Bone marrow (tissue), 2 donors: ENCODE data around the gene LY6G5B.
"Not testable (repeated sequence)": the region's sequence is repeated elsewhere in the genome, so short reads cannot be mapped to it uniquely, and the experiment has no call there.

Experiments
- DNase-seq, 2 donors: peaks; one replicate each; lab custom pipeline; 2025; lab: John Stamatoyannopoulos, UW

The LY6G5B gene

DNA sequence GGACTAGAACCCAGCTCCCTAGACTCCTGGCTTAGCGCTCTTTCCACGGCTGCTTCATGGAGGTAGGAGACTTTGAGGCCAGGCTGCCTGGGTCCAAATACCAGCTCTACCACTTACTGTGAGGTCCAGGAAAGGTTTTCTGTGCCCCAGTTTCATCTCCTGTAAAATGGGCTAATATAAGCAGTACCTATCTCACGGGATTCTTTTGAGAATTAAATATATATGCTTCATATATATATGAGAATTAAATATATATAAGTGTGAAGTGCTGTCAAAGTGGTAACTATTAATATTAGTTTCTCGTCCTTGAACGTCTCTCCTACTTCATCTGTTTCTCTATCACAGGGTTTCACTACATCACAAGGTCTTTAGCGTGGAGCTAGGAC is 21.3 kb downstream of the LY6G5B start:
- DNase-seq: no peak

DNA sequence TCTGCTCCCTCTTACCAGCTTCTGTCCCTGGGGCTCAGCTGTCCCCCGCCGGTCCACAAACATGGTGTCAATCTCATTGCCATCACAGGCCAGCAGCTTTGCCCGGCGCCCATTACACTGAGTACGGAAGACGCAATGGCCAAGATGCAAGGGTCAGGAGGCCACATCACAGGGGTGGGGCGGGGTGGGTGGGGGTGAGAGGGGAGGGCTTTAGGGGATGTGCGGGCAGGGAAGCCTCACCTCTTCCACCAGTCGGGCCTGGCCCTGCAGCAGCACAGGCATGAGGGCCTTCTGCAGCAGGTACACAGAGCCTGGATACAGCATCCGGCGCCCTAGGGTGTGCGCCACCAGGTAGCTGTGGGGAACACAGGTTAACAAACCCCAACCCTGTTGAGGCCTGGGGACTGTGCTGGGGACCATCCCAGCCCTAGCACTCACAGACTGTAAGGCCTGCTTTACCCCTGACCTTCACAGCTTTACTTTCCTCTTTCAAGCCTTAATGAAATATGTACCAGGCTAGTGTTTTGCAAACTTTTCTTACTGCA is 21.9 kb downstream of the LY6G5B start:
- no peak for DNase-seq

DNA sequence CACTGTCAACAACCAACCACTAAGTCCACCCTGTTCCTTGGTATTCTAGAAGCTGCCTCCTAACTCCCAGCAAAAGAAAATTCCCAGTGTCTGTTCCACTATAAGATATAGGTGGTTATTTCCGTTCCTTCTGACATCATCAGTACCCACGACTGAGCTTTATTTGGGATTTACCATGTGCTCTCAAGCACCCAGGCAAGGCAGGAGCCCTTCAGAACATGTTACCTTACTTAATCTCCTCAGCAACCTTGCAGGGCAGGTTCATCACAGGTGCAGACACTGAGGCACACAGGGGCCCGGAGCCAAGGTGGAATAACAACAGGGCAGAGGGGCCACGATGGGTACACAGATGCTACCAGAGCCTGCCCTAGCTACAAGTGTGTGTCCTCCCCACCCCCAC is 22.6 kb downstream of the LY6G5B start:
- DNase-seq: no peak

DNA sequence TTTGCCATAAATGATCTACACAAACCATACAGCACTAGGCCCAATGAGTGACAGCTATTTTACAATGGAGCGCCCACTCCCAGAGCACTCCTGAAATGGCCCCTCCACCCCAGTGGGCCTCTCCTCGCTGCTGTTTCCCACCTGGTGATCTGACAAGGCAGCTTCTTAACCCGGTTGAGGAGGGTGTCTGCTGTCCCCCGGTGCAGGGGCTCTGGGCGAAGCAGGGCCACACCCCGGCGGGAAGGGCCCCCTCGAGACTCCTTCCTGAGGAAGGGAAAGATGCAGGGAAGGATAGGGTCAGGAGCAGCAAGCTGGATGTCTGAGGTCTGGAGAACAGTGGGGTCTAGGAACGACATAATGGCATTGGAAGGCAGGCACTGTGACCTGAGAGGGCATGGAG is 23.1 kb downstream of the LY6G5B start:
- DNase-seq: no peak

DNA sequence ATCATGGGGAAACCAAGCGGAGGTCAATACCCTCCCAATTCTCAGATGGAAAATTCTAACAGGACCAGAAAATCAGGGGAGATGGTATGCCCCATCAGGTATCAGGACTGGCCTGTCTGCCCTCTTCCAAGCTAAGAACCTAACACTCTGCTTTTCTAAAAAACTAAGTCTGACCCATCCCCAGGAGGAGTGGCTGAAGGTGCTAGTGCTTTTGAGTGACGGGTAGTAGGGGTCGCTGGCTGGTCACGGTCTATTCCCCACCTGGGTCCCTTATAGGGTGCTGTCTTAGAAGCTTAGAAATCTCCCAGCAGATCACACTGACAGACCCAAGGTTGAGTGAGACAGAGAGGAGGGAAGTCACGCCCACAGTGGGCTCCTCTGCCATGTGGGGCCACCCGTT is 23.8 kb downstream of the LY6G5B start:
- no peak for DNase-seq

DNA sequence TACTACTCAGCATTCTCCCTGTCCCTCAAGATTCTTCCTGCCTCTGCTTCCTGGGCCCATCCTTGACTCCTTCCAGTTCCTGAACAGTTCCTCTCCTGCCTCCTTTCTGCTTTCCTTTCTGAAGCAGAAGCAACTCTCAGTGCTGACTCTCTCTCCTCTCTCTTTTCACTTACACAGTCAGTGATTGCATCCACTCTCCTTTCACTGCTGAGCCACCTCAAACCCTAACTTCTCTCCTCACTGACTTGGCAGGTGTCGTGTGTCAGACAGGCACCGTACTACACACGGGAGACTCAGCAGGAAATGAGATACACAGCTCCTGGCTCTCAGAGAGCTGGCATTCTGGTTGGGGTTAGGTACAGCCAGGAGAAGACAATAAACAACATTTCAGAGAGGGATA is 27.8 kb downstream of the LY6G5B start:
- DNase-seq: no peak

DNA sequence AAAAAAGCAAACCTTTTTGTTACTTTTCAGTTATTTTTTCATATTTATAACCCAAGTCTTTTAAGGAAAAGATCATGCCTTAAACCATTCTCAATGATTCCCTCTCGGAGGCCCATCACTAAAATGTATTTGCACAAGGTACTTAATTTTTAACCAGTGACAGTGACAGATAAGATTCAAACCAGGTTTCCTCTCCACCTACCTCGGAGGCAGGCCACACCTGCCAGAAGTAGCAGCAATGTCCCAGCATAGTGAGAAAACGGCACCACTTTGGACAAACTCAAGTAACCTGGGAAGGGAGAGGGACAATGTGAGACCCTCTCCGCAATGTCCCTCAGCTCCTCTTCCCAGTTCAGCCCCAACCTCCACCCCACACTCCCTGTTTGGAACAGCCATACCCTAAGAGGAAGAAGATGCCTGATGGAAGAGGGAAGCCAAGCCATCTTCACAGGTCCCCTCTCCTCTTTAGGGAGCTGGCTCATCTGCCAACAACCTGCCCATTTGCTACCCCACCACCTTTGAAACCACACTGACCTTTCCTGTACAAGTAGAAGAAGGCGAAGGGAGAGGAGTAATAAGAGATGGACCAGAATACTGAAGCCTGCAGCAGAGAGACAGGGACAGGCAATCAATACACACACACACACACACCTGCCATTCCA is 31.1 kb downstream of the LY6G5B start:
- no peak for DNase-seq

DNA sequence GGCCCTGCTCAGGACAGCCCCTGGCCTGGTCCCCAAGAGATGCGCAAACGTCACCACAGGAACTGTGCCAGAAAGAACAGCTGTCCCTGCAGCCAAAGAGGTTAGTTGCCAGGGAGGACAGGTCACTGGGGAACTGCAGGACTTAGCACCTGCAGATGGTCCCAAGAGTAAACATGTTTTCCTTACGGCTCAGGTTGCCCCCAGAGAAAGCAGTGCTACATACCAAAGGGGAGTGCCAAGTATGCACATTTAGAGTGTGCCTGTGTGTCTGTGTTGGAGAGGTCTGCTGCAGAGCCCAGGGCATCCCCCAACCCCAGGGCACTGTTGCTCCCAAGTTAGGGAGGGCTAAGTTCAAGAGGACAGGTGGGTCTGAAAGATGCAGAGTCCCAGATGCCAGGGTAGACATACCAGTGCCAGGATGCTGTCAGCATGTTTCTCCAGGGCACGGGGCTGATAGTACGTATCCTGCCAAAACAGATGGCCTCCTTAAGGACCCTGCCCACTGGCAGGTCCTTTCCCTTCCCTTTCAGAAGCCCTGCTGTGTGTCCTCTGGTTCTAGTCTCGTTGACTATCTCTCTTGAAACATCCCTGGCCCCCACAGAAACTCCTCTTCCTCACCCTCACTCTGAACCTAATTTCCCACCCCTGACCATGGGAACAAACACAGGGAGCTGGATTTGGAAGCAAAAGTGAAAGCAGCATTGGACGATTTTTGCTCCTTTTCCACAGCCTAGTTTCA is 32.1 kb downstream of the LY6G5B start:
- DNase-seq: no peak

DNA sequence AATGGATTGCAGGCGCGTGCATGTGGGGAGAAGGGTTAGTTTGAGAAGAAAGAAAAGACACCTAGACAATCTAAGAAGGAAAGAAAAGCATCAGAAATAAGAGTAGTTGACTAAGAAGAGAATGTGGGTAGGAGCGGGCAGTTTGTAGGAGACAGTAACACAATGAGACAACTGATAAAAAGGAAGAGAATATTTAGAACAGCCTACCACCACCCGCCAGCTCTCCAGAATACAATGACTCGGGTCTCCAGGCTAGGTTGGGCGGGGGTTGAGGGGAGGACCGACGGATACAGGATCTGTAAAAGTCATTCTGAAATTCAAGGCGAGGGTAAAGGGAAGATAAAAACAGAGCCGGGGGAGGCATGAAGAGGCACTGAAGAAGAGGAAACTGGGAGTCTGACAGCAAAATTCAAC is 32.6 kb downstream of the LY6G5B start:
- DNase-seq: no peak

DNA sequence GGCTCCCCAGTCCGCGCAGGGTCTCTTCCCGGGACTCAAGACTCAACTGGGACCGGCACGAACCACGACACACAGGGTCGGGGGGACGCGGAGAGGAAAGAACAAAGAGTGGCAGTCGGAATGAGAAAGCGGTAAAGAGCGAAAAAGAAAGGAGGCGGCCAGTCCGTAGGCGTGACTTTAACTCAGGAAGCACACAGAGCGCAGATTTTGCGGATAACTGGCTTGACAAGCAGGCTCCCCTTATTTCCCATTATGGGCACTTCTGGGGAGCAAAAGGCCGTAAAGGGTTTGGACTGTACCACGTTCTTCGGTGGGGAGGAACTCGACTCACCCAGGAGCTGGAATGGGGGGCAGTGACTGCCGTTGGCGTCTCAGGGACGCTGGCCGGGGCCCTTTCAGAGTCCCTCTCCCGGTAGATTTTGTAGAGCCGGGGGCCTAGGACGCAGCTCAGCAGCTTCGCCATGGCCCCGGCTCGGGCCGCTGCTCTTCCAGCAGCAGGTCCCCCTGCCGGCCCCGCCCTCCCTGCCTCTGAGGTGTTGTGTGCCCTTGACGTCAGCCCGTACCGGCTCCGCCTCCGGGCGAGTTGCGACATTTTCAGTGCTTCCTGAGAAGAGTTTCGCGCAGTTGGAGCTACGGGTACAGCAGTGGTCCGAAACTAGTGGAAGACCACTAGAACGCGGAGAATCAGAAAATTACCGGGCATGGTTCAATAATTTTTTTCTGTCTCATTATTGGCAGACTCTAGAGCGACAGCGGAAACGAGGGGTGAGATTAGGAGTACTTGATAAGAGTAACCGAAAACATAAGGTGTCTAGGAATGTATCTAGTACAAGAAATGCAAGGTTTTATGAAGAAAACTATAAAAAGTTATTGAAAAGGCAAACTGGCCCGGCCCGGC is 33.3 kb downstream of the LY6G5B start, which contains the start of gene ABHD16A:
Gene ABHD16A (minus strand): TSS at position 506 of the 898 bp plus-strand sequence. CDS start 43 bp downstream, at position 463.
- peak; percentile 91 to 95 for DNase-seq

DNA sequence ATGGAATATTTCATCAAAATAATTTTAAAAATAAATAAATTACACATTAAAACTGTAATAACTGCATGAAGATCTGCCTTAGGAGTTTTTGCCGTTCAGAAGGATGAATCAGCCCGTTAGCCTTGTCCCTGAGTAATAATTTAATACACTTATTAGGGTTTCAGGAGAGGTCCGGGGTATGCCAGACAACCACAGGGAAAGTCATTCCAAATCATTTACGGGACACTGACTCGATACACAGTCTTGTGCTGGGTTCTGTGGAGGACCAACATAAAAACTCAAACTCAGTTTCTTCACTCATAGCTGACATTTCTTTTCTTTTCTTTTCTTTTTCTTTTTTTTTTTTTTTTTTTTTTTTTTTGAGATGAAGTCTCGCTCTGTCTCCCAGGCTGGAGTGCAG is 36.2 kb downstream of the LY6G5B start:
- DNase-seq: no peak

DNA sequence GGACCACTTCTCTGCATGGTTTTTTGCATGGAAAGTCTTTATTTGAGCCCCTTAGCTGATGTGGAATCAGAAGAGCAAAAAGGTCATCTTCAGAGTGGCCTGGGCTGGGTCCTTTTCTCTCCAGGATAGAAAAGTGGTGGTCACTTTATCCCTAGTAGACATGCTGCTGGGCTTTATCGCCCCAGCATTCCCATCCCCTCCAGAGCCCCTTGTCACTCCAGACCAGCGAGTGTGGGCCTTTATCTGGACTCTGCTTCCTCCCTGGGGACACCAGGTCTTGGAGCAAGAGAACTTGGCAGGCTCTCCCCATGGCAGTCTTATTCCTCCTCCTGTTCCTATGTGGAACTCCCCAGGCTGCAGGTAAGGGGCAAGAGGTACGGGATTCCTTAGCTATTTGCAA is 36.8 kb downstream of the LY6G5B start, which contains the start of gene LY6G6F:
Gene LY6G6F (plus strand): TSS at position 268 of the 400 bp plus-strand sequence. CDS start 41 bp downstream, at position 309.
- DNase-seq: no peak

DNA sequence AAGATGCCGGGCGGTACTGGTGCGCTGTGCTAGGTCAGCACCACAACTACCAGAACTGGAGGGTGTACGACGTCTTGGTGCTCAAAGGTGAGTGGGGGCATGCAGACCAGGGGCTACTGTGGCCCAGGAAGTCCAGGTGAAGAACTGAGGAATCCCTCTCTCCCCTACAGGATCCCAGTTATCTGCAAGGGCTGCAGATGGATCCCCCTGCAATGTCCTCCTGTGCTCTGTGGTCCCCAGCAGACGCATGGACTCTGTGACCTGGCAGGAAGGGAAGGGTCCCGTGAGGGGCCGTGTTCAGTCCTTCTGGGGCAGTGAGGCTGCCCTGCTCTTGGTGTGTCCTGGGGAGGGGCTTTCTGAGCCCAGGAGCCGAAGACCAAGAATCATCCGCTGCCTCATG is 37.9 kb downstream of the LY6G5B start:
- no peak for DNase-seq

DNA sequence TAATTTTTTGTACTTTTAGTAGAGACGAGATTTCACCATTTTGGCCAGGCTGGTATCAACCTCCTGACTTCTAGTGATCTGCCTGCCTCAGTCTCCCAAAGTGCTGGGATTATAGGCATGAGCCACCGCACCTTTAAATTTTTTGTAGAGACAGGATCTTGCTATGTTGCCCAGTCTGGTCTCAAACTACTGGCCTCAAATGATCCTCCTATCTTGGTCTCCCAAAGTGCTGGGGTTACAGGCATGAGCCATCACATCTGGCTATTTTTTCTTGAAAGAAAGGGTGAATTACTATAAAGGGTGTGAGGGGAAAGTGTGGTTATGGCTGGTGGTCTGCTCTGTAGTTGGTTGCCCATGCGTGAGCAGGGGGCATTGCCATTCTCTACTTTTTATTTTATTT is 38.4 kb downstream of the LY6G5B start:
- DNase-seq: no peak

DNA sequence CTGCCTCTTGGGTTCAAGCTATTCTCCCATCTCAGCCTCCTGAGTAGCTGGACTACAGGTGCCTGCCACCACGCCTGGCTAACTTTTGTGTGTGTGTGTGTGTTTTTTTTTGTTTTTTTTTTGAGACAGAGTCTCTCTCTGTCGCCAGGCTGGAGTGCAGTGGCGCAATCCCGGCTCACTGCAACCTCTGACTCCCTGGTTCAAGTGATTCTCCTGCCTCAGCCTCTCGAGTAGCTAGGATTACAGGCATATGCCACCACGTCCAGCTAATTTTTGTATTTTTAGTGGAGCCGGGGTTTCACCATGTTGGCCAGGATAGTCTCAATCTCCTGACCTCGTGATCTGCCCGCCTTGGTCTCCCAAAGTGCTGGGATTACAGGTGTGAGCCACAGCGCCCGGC is 39.4 kb downstream of the LY6G5B start:
- DNase-seq: not testable (repeated sequence)

DNA sequence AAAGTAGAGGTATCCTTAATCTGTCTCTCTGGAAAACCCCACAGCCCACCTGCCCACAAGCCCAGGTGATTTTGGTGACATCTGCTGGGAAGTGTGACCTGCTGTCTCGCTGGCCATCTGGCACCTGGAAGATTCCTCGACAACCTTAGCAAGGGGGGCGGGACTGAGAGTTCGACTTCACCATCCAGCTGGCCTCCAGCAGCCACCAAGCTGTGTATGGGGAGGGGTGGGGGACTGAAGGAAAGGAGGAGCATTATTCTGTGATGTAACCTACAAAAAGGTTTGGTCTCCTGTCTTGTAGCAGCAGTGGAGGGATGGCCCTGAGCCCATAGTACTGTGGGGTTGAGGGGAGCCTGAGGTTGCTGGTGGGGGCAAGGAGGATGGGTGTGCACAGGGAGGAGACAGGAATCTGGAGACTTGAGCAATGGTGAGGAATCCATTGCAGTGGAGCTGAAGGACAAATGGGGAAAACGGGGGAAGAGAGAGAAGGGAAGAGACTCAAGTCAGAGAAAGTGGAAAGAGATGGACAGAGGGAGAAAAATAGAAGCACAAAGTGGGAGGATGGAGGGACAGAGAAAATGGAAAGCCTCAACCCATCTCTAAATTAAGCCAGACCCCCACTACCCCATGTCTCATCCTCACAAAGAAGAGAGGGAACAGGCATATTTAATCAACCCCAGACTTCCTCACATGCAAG is 40.9 kb downstream of the LY6G5B start:
- no peak for DNase-seq

DNA sequence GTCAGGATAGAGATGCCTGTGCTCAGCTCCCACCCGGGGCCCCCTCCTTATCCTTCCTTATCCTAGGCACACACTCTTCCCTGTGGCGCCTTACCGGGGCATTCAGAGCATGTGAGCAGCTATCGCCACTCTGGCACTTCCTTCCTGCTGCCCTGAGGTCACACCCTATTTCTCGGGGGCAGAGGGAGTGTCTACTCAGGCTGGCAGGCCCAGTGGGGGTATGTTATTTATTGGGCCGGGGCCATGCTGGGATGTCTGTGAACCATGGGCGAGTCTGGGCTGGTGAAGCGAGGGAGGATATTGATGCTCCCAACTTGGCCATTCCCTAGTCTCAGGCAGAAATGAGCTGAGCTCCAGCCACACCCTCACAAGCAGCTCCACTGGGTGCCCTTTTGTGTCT is 41.5 kb downstream of the LY6G5B start:
- no peak for DNase-seq

DNA sequence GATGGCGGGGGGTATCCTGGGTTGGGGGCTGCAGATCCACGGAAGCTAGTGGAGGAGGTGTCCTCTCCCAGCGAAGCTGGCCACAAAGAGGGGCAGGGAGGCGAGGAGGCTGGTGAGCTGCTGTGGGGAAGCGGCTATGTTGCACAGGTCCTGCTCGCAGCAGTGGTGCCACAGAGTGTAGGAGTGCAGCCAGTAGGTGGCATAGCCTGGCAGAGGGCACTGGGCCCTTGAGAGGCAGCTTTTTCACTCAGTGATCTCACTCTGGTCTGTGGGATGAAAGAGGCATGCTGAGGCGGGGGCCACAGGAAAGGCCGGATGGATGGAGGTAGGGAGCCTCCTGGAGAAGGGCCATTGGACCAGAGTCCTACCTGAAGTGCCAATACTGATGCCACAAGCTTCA is 42.5 kb downstream of the LY6G5B start:
- no peak for DNase-seq

DNA sequence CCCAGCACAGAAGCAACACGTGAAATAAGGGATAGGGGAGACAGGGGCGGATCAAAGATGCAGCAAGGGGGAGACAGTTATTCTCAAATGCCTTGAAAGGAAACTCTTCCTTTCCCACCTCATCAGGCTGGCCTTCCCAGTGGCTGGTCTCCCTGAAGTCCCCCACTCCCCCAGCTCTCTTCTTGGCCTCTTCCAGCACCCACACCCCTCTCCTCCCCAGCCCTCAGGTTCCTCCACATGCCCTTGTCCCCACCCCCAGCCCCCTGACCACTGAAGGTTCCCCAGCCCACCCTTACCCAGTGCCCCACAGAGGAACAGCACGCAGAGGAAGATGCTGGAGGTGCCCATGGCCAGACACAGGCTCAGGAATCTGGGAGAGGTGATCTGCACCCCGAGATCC is 43.7 kb downstream of the LY6G5B start:
- DNase-seq: no peak

DNA sequence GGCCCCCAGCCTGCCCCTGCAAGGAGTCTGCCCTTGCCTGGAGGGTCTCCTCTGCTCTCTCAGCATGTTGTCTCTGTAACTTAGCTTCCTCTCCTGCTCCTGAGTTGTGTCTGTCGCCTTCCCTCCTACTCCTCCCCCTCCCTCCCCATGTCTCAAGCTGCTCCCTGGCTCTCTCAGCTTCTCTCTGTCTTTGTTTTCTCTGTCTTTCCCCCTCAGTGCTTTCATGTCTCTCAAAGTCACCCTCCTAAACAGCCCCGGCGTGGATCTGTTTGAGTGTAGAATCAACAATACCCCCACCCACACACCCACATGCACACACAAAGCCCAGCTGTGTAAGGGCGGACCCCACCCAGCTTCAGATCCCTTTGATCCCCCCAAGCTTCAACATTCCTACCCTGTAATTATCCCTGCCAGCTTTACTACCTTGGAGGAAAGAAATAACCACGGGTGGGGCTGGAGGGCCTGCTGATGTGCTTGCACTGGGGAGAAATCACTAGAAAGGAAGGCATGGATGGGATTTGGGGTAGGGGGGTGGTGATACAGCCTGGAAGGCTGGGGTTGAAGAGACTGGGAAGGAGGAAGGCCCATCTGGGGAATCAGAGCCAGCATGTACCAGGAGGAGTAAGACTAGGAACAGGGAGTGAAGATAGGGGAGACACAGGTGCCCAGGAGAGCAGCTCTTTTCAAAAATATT is 44.4 kb downstream of the LY6G5B start:
- DNase-seq: no peak
